Glutamatergic neuron (in vitro differentiated cells): Measurements from ENCODE around the gene GNL1. TPM values are rescaled to one million over a fixed set of nuclear protein-coding genes. Genes with fewer than 3 reads are reported as not detected.

Source experiments
- DNase-seq: peaks from one replicate; pipeline ENCODE4 v3.0.0; 2022
- H3K27ac Mint-ChIP-seq: one replicate; pipeline ENCODE4 v1.8.0; 2020; ENCODE audit warnings: mild to moderate bottlenecking, mixed read lengths, inconsistent platforms; ENCODE audit not compliant: unreplicated experiment
- H3K27me3 Mint-ChIP-seq: one replicate; pipeline ENCODE4 v1.8.0; 2020; ENCODE audit warnings: mild to moderate bottlenecking, moderate library complexity, mixed read lengths, inconsistent platforms; ENCODE audit not compliant: unreplicated experiment
- H3K36me3 Mint-ChIP-seq: one replicate; pipeline ENCODE4 v1.8.0; 2020; ENCODE audit warnings: mild to moderate bottlenecking, mixed read lengths, inconsistent platforms; ENCODE audit not compliant: unreplicated experiment
- H3K4me1 Mint-ChIP-seq: one replicate; pipeline ENCODE4 v1.8.0; 2020; ENCODE audit warnings: mild to moderate bottlenecking, low read depth, mixed read lengths, inconsistent platforms; ENCODE audit not compliant: unreplicated experiment
- H3K4me3 Mint-ChIP-seq: one replicate; pipeline ENCODE4 v1.8.0; 2020; ENCODE audit warnings: mild to moderate bottlenecking, mixed read lengths, inconsistent platforms; ENCODE audit not compliant: unreplicated experiment
- H3K9me3 Mint-ChIP-seq: one replicate; pipeline ENCODE4 v1.8.0; 2020; ENCODE audit warnings: mild to moderate bottlenecking, moderate library complexity, mixed read lengths, inconsistent platforms; ENCODE audit not compliant: unreplicated experiment
- total RNA-seq: library from RNA; stranded (reverse); fragmentation: NEBNext Ultra II Directional; extraction: Animal tissue kit (Norgen Biotek cat#: 25700); gene quantifications from one replicate; pipeline ENCODE4 v1.2.1, GENCODE V29; 2021; ENCODE audit not compliant: unreplicated experiment
- TF ChIP-seq, protein P1 (sequence below): fragments of 200-600 bp; sonication (generic); IDR thresholded peaks from one replicate; pipeline ENCODE4 v1.5.0; 2021; ENCODE audit not compliant: partially characterized antibody, unreplicated experiment

GNL1 gene
- total RNA-seq, 1 donor from 2014 or later: 42.1 TPM

- Mint-ChIP-seq H3K9me3 (peaks cover 3% of the 10 kb centered on the region), H3K4me3 (peak overlapping the region; percentile 6), H3K27ac (peak overlapping the region; percentile 19), H3K27me3 (no peaks in the 10 kb centered on the region), H3K36me3 (peaks cover 8% of the 10 kb centered on the region), H3K4me1 (no peaks in the 10 kb centered on the region)
- DNase-seq: no peak
- TF ChIP-seq, protein P1, sequence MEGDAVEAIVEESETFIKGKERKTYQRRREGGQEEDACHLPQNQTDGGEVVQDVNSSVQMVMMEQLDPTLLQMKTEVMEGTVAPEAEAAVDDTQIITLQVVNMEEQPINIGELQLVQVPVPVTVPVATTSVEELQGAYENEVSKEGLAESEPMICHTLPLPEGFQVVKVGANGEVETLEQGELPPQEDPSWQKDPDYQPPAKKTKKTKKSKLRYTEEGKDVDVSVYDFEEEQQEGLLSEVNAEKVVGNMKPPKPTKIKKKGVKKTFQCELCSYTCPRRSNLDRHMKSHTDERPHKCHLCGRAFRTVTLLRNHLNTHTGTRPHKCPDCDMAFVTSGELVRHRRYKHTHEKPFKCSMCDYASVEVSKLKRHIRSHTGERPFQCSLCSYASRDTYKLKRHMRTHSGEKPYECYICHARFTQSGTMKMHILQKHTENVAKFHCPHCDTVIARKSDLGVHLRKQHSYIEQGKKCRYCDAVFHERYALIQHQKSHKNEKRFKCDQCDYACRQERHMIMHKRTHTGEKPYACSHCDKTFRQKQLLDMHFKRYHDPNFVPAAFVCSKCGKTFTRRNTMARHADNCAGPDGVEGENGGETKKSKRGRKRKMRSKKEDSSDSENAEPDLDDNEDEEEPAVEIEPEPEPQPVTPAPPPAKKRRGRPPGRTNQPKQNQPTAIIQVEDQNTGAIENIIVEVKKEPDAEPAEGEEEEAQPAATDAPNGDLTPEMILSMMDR: no peak
Observed at GRCh38 chr6:30562470-30563425, 6.5 kb upstream of the GNL1 start.

GRCh38 chr6:30560930-30561329, 4.6 kb upstream of the GNL1 start:
- no peaks in the 10 kb centered on the region for H3K4me1 Mint-ChIP-seq
- no peak for DNase-seq
- peaks cover 6% of the 10 kb centered on the region for H3K9me3 Mint-ChIP-seq
- H3K27me3 Mint-ChIP-seq: peaks cover 4% of the 10 kb centered on the region
- H3K27ac Mint-ChIP-seq: no peak overlapping the region
- H3K4me3 Mint-ChIP-seq: no peak overlapping the region
- peaks cover 8% of the 10 kb centered on the region for H3K36me3 Mint-ChIP-seq
- TF ChIP-seq, protein P1: no peak

- Mint-ChIP-seq H3K36me3 (peaks cover 4% of the 10 kb centered on the region), H3K27ac (peak overlapping the region; percentile 95), H3K27me3 (peaks cover 7% of the 10 kb centered on the region), H3K4me1 (peaks cover 3% of the 10 kb centered on the region), H3K4me3 (peak overlapping the region; percentile 100), H3K9me3 (peaks cover 6% of the 10 kb centered on the region)
- TF ChIP-seq, protein P1: no peak
- no peak for DNase-seq
Observed at GRCh38 chr6:30557683-30557981, 1.3 kb upstream of the GNL1 start.

DNA sequence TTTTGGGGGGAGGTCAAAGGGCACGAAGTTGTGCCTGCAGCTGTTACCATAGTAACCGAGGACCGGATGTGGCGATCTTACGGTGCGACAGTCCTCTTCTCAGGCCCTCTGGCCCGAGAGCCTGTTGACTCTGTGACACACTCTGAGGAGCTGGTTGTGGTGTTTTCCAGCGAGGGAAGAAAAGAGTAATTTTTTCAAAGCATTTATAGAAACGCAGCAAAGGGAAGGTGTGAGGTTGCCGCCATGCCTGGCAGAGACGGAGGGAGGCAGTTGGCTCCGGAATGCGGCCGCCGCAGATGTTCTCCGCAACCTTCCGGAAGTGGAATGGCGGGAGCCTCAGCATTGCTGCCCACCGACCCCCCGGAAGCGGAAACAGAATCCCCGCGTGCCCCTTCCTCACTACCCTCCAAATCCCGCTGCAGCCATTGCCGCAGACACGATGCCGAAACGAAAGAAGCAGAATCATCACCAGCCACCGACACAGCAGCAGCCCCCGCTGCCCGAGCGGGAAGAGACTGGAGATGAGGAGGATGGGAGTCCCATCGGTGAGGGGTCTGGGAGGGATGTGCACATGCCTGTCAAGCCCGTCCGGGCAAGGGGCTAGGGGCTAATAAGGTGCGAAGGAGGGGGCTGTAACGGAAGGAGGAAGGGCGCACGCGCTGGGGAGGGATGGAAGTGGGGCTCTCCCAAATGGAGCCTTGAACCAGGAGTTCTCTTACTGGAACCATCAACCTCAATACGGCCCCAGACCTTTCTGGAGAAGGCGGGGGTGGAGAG, 805 bp upstream of the GNL1 start, which contains the start of gene PRR3:
TSS of gene PRR3 (plus strand) at position 390 of the 777 bp plus-strand sequence. CDS start at position 440, 50 bp downstream.
- peaks cover 3% of the 10 kb centered on the region for H3K4me1 Mint-ChIP-seq
- H3K36me3 Mint-ChIP-seq: no peaks in the 10 kb centered on the region
- DNase-seq: peak; percentile 92
- H3K4me3 Mint-ChIP-seq: peak within 1 kb of the TSS; percentile 100
- peaks cover 7% of the 10 kb centered on the region for H3K27me3 Mint-ChIP-seq
- TF ChIP-seq, protein P1: no peak
- H3K9me3 Mint-ChIP-seq: peaks cover 6% of the 10 kb centered on the region
- H3K27ac Mint-ChIP-seq: peak within 1 kb of the TSS; percentile 95

DNA sequence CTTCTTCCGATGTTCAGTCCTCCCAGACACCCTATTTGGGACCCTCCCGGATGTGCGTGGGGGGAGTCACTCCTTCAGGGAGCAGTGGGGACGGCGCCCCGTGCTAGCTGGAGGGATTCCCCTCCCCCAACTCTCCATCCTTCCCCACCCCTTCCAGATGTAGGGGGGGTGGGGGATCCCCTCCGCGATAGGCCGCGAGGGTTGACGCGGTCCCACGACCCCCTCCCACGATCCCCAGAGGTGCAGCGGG, 548 bp downstream of the GNL1 start:
- TF ChIP-seq, protein P1: no peak
- H3K36me3 Mint-ChIP-seq: no peaks in the 10 kb centered on the region
- H3K27me3 Mint-ChIP-seq: peaks cover 7% of the 10 kb centered on the region
- DNase-seq: no peak
- H3K27ac Mint-ChIP-seq: no peak overlapping the region
- peaks cover 3% of the 10 kb centered on the region for H3K4me1 Mint-ChIP-seq
- peaks cover 6% of the 10 kb centered on the region for H3K9me3 Mint-ChIP-seq
- peak overlapping the region; percentile 100 for H3K4me3 Mint-ChIP-seq
